Pancreas (tissue), 10 donors: ENCODE data around the gene CHST8. TPM values are rescaled to one million over a fixed set of nuclear protein-coding genes. Genes with fewer than 3 reads are reported as not detected.
A peak's percentile ranks its signal among the peaks of the same experiment; 100 is the strongest.

Source experiments
- ATAC-seq, 4 donors: fragments of 200-7000 bp; cut with Tn5 transposase; one replicate each; pipeline versions ENCODE4 v1.8.0 to v1.9.1; 2020; ENCODE audit warnings: mild to moderate bottlenecking in 4 of 4, moderate library complexity in 4 of 4
- DNase-seq, 6 donors: peaks; one replicate each; pipeline ENCODE4 v3.0.0-alpha.2; 2020
- FAIRE-seq: peaks from 2 replicates; lab custom pipeline; 2012; peaks lifted over from hg19 to GRCh38; lab: Jason Lieb, UNC
- H3K27ac ChIP-seq, 4 donors: fragments of 200-600 bp; sonication (generic); 1 replicate in 3 of 4; 2 replicates in 1 of 4; pipeline versions ENCODE4 v1.5.0 to v1.8.0; 2020
- H3K27me3 ChIP-seq, 4 donors: fragments of 200-600 bp; one replicate each; pipeline ENCODE4 v1.8.0; 2021
- H3K36me3 ChIP-seq, 3 donors: fragments of 200-600 bp; sonication (generic) in 1 of 3; one replicate each; pipeline versions ENCODE4 v1.5.0 to v1.8.0; 2020 to 2021
- H3K4me1 ChIP-seq, 3 donors: fragments of 200-600 bp; one replicate each; pipeline ENCODE4 v1.8.0; 2021
- H3K4me3 ChIP-seq, 4 donors: fragments of 200-600 bp; sonication (generic) in 2 of 4; one replicate each; pipeline versions ENCODE4 v1.5.0 to v1.8.0; 2020 to 2021
- H3K9me3 ChIP-seq, 4 donors: fragments of 200-600 bp; one replicate each; pipeline ENCODE4 v1.8.0; 2021
- CTCF ChIP-seq, 4 donors: fragments of 200-600 bp; sonication (generic) in 3 of 4; IDR thresholded peaks; one replicate each; pipeline versions ENCODE4 v1.5.0 to v1.8.0; 2021; ENCODE audit warnings: antibody characterized with exemption in 4 of 4
- WGBS, 2 donors: extraction: QIAGEN DNeasy Blood & Tissue Kit; methylation state at CpG; one replicate each; pipeline ENCODE4 v1.1.7; 2013; 5-methylcytosine and 5-hydroxymethylcytosine counted together
- intact Hi-C, 3 donors: fragments of 100-400 bp; cut with DNase I; formaldehyde crosslinking; loops; one replicate each; pipeline versions ENCODE4 v1.11.1 to v1.14.2; 2022
- polyA plus RNA-seq, 2 donors: library from polyadenylated mRNA; stranded (reverse); fragments of 200-250 nt; gene quantifications; one replicate each; pipeline ENCODE4 v1.2.3, GENCODE V29; 2013
- total RNA-seq, 6 donors: library from RNA; stranded (reverse); fragmentation: NEBNext Ultra II Directional in 4 of 6; extraction: Animal tissue kit (Norgen Biotek cat#: 25700) in 4 of 6; gene quantifications; one replicate each; pipeline versions ENCODE4 v1.2.1 to v1.2.4, GENCODE V29; 2021 to 2023
- donor health status: healthy with polysubstance abuse.
- donor health status: DM: no; HTN: no; CAD: no; lungs with moderate emphysema.
- donor health status: DM: no; HTN: no; CAD: no.
- donor health status: control.
- donor health status: control.
- donor health status: Bipolar disorder and iron deficiency.
- donor health status: DM: yes; HTN: yes; CAD: no.
- donor health status: DM: no; HTN: no; CAD: no.
- donor health status: DM: no; HTN: no; CAD: no.
- donor health status: DM: yes; HTN: yes; CAD: no.

The CHST8 gene
- total and polyA plus RNA-seq, 8 donors: 0.41 to 3.6 (median 0.89) TPM

GRCh38 chr19:33669376-33669775, 47.6 kb downstream of the CHST8 start:
- intact Hi-C loops: no loop called here
- H3K4me3 ChIP-seq: no peak overlapping the region
- no peak overlapping the region for H3K27ac ChIP-seq
- no peaks in the 10 kb centered on the region for H3K4me1 ChIP-seq
- no peak for TF ChIP-seq CTCF (IDR thresholded peaks at IDR 0.05)
- no peak for DNase-seq
- no peaks in the 10 kb centered on the region for H3K36me3 ChIP-seq
- no peak for ATAC-seq
- no peaks in the 10 kb centered on the region for H3K9me3 ChIP-seq
- no peaks in the 10 kb centered on the region for H3K27me3 ChIP-seq
- 56 to 69% methylated on average over 5 of the region's 5 CpGs for WGBS, 2 donors
- no peak for FAIRE-seq

- 56 to 72% methylated on average over 9 of the region's 9 CpGs for WGBS, 2 donors
- intact Hi-C loops: no loop called here
- Histone ChIP-seq H3K36me3 (no peaks in the 10 kb centered on the region), H3K4me3 (no peak overlapping the region), H3K27me3 (no peaks in the 10 kb centered on the region), H3K9me3 (no peaks in the 10 kb centered on the region), H3K27ac (no peak overlapping the region), H3K4me1 (no peaks in the 10 kb centered on the region)
- no peak for TF ChIP-seq CTCF (IDR thresholded peaks at IDR 0.05)
- ATAC-seq: no peak
- FAIRE-seq: no peak
- peak in 1 of 6 donors; percentile 6 for DNase-seq
Measured at GRCh38 chr19:33670398-33670797, 48.6 kb downstream of the CHST8 start.

DNA sequence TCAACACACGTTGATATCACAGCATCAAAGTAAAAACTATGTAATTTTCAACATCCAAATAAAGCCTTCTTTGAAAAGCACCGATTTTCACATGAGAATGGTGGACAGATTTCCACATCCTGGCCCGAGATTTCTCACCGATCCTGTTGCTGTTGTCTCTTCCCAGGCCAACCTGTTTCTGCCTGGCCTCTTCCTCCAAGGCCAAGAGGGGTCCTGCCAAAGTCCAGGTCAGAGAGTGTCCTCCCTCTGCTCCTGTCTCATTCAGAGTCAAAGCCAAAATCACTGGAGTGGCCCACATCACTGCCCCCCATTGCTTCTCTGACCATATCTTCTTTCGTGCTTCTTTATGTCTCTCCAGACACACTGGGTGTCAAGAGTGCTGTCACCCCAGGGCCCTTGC, 49.5 kb downstream of the CHST8 start:
- no peak for FAIRE-seq
- DNase-seq: no peak
- 48 to 70% methylated on average over 5 of the region's 5 CpGs for WGBS, 2 donors

DNA sequence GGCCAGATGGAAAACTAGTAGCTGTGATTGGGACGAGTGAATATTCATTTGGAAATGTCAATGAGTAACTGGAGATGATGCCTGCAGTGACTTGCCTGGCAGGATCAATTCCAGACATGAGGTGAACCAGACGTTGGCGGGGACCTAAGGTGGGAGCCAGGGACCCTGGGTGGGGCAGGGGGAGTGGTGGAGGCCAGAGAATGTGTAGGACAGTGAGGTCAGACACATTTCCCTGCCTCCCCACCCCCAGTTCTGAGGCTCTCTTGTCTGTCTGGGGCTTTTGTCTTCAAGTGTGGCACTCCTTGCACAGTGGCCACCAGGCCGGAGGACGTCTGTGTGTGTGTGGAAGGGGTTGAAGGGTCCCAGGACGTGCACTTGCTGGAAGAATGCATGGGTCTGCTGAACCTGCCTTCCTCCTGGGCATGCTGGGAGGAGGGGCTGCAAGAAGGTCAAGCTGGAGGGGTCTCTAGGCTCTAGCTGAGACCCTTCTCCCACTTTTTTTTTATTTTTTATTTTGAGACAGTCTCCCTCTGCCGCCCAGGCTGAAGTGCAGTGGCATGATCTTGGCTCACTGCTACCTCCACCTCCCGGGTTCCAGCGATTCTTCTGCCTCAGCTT, 51.6 kb downstream of the CHST8 start:
- DNase-seq: no peak

More for the DNA sequence above, 49.5 kb downstream of the CHST8 start:
- H3K4me1 ChIP-seq: no peaks in the 10 kb centered on the region
- H3K36me3 ChIP-seq: no peaks in the 10 kb centered on the region
- no peaks in the 10 kb centered on the region for H3K27me3 ChIP-seq
- no peak for ATAC-seq
- no peak overlapping the region for H3K4me3 ChIP-seq
- TF ChIP-seq CTCF (IDR thresholded peaks at IDR 0.05): no peak
- intact Hi-C loops: no loop called here
- no peaks in the 10 kb centered on the region for H3K9me3 ChIP-seq
- H3K27ac ChIP-seq: no peak overlapping the region

More for the DNA sequence above, 51.6 kb downstream of the CHST8 start:
- TF ChIP-seq CTCF (IDR thresholded peaks at IDR 0.05): no peak
- no peak overlapping the region for H3K4me3 ChIP-seq
- no peaks in the 10 kb centered on the region for H3K9me3 ChIP-seq
- H3K27me3 ChIP-seq: no peaks in the 10 kb centered on the region
- no peak for ATAC-seq
- H3K27ac ChIP-seq: no peak overlapping the region
- no peak for FAIRE-seq
- intact Hi-C loops: no loop called here
- no peaks in the 10 kb centered on the region for H3K36me3 ChIP-seq
- no peaks in the 10 kb centered on the region for H3K4me1 ChIP-seq
- WGBS, 2 donors: 53 to 74% methylated on average over 9 of the region's 9 CpGs
